Measurements from ENCODE around the gene RAD51B.

Gene RAD51B

GRCh38 chr14:68463705-68464374, 644.3 kb downstream of the RAD51B start:
- TF ChIP-seq CTCF (IDR thresholded peaks at IDR 0.05): no peak

- TF ChIP-seq CTCF (IDR thresholded peaks at IDR 0.05): no peak
Measured at GRCh38 chr14:68464711-68465110, 645.1 kb downstream of the RAD51B start.

GRCh38 chr14:68466491-68466977, 647.0 kb downstream of the RAD51B start:
- TF ChIP-seq CTCF (IDR thresholded peaks at IDR 0.05): no peak

GRCh38 chr14:68467425-68467824, 647.8 kb downstream of the RAD51B start:
- no peak for TF ChIP-seq CTCF (IDR thresholded peaks at IDR 0.05)

GRCh38 chr14:68468437-68469207, 649.0 kb downstream of the RAD51B start:
- TF ChIP-seq CTCF (IDR thresholded peaks at IDR 0.05): no peak

- TF ChIP-seq CTCF (IDR thresholded peaks at IDR 0.05): no peak
Measured at GRCh38 chr14:68469208-68469713, 649.7 kb downstream of the RAD51B start.

- TF ChIP-seq CTCF (IDR thresholded peaks at IDR 0.05): no peak
Measured at GRCh38 chr14:68470361-68470760, 650.8 kb downstream of the RAD51B start.
